ENCODE data around the gene CDIP1.

The CDIP1 gene

DNA sequence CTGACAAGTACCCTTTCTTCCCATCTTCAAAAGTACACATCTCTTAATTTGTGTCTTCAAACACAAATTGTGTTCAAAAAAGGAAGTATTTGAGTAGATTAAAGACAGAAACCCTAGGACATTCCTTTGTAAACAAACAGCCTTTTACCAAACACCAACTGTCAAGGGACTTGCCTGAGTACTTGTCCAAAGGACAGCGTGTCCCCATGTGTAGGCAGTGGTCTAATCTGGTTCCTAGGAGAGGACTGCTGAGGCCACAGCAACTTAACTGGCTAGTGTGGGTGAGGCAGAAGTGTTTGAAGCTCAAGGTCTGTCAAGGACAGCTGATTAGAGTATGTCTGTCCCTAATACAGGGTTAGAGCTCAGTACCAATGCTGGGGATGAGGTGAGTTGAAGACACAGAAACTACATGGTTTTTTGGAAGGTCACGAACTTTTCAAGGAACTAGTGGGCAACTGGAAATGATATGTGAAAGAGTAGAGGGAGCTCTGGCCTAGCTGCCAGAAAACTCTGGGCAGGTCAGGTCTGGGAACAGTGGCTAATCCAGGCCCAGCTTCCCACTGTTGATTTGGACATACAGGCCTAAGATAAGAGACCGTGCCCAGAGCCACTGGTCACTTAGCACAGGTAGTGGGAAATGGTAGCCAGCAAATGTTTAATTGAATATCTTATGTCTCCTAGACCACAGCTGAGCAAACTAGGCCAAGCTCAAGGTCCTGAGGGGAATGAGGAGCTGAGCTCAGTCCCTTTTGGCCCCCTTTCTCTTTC, 52.3 kb downstream of the CDIP1 start:
- DNase-seq: no peak

DNA sequence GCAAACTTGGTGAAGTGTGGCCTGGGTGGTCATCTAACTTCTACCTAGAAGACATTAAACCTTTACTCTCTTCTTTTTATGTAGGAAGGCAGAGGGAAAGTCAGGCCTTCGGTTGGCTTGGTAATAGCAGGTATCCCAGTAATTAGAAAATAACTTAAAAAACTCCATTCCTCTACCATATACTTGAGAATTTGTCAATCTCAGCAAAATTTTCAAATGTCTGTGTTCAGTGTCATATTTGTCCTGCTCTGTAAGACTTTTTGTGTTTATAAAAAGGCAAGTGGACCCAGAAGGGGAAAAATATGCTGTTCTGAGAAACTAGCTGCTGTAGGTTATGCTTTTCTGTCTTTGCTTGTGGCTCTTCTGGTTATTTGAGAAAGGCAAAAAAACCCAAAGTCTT, 56.6 kb downstream of the CDIP1 start:
- DNase-seq: no peak

DNA sequence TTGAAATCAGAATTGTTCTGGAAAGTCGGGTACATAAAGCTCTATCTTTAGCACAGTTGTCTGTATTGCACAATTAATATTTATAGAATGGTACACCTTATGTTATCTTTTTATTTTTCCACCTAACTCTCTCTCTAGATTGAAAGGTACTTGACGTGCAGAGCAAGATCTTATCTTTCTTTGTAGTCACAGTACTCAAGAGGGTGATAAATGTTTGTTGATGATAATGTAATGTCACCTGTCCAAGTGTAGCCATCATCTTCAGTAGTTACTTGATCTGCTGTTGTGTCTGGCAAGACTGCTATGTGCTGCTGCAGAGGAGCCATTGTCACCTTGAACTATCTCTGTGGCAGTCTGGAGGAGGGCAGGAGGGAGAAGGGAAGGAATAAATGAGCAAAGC, 57.0 kb downstream of the CDIP1 start:
- DNase-seq: no peak

DNA sequence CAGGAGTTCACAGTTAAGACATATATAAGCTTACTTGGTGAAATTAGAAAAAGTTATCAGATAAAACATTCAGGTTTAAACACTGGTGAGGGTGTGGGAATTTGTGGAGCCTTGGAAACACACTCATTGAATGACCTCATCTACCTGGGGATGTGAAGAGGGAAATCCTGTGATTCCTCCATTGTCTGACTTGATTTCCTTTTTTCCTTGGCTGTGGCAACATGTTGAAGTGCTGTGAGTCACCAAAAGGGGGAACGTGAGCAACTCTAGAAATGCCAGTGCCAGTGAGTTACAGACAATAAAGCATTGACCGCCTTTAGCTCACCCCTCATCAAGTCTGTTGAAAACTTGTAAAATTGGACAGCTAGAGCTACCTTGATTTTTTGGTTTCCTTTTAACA, 60.6 kb downstream of the CDIP1 start:
- peak; percentile 41 for DNase-seq

DNA sequence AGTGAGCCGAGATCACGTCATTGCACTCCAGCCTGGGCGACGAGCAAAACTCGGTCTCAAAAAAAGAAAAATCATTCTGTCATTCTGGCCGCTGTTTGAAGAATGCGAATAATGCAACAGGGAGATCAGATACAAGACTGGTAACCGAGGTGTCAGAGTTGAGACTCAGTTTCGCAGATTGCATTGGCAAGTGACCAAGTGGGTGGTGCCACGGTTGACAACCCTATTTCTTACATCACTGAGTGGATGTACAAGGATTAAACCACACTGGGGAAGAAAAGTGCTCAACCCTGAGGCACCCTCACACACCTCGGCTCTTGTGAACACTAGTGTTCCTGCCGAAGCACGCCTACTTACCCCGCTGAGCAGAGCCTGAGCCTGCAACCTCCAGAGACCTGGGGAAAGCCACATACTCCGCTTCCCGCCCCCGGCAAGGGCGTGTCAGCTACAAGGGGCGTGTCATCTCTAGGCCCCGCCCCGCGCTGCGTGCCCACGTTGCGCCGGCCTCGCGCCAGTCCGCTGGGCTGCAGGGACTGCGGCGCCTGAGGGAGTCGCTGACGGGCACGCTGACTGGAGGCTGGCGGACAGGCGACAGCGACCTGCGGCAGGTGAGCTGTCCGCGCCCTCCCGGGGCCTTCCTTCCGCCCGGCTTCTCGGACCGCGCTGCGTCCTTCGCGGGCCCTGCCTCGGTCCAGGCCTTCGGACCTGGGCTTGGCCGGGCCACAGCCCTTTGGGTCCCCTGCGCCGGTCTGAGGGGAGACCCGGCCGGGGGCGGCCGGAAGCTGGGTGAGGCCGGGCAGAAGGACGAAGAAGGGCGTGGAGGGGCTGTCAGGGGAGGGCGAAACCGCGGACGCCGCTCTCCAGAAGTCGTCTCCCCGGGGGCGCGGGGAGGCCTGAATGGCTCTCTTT, 62.4 kb downstream of the CDIP1 start, which contains the start of gene HMOX2:
Gene HMOX2 (plus strand): TSS at position 519 of the 909 bp plus-strand sequence. CDS start 29,127 bp downstream, outside the sequence.
- DNase-seq: peak; percentile 92

DNA sequence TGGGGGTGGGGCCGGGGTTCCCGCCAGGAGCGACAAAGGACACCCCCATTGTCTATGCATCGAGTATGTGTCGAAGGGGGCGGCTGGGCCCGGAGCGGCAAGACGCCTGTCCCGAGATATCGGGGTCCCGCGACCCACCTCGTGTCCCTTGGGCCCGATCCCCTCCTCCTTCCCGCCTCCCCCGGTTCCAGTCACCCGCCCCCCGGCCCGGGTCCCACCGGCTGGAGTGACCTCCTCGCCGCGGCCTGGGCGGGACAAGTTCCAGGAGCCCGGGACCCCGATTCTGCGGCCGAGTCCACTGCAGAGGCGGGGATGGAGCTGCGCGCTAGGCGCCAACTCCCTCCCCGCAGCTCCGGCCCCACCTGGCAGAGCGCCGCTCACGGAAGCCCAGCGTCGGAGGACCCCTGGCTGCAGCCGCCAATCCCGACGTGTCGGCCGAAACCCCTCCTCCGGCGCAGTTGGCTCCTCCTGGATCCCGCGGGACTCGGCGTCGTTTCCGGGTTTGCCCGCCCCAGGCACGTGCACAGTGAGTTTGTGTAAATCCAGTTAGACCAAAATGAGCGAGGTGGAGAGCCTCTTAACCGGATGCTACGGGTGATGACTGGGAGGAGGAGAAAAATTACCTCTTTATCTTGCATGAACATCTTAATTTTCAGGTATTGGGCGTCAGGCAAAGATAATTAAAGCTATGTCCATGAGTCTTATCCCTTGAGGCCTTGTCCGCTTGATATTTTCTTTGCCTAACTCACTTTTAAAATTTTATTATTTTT, 64.2 kb downstream of the CDIP1 start, which contains the start of gene NMRAL1:
Gene NMRAL1 (minus strand): TSS at position 434 of the 770 bp plus-strand sequence. CDS start 493 bp downstream, outside the sequence.
- DNase-seq: peak; percentile 94

DNA sequence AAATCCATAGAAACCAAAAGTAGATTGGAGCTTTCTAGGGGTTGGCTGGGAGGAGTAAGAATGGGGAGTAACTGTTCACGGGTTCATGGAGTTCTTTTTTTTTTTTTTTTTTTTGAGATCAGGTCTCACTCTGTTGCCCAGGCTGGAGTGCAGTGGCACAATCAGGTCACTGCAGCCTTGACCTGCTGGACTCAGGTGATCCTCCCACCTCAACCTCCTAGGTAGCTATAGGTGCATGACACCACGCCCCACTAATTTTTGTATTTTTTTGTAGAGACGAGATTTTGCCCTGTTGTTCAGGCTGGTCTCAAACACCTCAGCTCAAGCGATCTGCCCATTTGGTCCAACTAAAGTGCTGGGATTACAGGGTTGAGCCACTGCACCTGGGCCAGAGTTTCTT, 65.7 kb downstream of the CDIP1 start:
- DNase-seq: no peak

DNA sequence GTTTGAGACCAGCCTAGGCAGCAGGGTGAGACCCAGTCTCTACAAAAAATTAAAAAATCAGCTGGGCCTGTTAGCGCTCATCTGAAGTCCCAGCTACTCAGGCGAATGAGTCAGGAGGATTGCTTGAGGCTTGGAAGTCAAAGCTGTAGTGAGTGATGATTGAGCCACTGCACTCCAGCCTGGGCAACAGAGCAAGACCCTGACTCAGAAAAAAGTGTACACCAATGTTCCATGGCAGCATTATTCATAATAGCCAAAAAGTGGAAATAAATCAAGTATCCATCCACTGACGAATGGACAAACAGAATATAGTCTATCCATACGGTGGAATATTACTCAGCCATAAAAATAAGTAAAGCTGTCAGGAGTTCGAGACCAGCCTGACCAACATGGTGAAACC, 66.7 kb downstream of the CDIP1 start:
- no peak for DNase-seq

DNA sequence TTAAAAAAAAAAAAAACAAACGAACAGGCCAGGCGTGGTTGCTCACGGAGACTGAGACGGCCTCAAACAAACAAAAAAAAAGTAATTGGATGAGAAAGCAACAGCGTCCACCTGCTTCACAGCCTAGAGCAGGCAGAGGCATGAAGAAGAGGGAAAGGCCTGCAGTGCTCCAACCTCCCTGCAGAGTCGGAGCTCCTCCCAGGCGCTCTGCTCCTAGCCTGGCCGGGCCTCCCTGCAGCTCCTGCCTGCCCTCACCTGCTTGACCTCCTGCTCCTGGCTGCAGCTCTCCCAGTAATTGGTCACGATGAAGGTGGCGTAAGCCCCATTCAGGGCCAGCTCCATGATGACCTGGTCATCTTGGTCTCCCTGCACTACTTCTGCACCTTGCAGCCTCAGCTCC, 69.6 kb downstream of the CDIP1 start:
- DNase-seq: no peak

DNA sequence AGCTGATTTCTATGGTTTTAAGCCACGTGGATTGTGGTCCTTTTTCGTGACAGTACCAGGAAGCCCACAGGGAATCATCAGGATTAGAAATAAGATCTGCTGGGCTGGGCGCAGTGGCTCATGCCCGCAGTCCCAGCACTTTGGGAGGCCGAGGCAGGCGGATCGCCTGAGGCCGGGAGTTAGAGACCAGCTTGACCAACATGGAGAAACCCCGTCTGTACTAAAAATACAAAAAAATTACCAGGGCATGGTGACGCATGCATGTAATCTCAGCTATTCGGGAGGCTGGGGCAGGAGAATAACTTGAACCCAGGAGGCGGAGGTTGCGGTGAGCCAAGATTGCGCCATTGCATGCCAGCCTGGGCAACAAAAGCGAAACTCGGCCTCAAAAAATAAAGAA, 70.7 kb downstream of the CDIP1 start:
- no peak for DNase-seq

DNA sequence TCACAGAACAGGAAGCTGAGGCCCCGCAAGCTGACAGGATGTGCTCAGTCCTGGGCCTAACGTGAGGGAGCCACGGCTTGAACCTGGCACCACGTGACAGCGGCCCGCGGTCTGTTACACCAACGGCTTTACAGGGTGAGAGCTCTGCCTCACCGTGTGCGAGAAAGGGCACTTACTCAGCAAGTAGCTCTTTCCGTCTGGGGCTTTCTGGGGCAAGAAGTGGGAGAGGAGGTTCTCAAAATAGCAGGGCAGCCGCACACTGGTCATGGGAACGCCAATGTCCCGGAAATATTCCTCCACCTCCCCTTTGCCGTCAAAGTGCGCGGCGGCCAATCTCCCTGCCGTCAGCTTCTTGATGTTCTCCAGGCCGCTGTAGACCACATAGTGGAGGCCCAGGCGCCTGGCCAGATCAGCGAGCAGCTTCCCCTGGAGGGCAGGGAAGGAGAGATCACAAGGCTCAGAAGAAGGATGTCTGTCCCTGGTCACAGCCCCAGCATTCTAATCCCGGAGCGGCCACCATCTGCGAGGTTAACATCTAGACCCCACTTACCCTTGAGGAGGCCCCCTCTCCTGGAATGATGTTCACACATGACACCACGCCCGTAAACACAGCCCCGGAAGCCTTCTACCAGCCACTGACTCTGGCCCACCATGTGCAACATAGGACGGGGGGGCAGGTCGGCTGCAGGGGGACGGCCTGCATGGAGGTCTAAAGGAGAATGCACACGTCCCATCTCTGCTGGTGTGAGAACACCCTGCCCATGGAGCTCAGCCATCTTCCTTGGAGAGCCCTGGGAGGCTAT, 72.4 kb downstream of the CDIP1 start:
- DNase-seq: no peak

DNA sequence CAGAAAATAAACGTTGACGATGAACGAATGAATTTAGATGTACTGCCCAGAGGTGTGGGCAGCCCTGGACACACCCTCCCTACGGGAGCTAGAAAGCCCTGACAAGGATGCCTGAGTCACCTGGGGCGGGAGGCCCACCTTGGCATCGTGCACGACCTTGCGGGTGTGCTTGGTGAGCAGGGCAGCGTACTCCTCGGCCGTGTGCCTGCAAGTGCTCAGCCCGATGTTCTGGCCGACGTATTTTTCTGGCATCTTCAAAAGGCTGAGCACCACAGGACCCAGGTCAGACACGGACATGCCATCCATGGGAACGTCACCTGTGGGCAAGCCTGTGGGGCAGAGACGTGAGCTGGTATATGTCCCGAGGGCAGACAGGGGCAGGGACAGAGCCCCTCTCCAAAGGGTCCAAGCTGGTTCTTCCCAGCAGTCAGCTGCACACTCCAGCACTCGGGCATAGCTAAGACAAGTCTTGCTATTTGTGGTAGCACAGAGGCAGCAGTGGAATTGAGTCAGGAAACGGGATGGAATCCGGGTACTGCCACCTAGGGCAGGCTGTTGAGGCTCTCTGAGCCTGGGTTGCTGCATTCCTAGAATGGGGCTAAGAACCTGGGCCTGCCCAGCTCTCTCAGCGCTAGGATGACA, 74.9 kb downstream of the CDIP1 start:
- DNase-seq: no peak

DNA sequence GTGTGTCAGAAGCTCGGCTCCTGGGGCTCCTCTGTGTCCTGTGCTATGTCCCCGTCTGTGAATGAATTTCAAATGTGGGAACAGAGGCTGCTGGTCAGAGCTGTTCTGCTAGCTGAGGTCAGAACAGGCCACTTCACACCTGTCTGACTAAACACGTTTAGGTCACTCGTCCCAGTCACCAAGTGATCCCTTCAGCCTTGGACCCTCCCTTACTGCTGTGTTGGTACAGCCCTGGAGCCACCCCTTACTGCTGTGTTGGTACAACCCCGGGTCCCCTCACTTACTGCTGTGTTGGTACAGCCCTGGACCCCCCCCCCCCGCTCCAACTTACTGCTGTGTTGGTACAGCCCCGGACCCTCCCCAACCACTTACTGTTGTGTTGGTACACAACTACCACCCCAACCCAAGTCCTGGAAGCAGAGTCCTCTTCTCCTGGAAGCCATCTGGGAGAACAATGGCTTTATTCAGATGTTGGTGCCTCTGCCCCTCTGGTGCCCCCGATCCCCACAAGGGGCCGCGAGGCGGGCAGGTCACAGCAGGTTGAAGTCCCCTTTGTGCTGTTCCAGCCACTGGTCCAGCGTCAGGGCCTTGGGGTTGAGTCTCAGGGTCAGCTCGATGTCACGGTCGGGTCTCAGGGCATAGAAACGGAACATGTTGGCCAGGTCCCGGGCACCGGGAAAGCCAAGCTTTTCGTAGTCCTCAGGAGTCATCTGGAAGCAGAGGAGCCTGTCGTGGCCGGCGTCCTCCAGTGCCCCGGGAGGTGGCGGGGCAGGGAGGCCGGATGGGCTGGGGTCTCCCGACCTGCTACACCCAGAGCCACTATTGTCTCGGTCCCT, 77.1 kb downstream of the CDIP1 start:
- no peak for DNase-seq

DNA sequence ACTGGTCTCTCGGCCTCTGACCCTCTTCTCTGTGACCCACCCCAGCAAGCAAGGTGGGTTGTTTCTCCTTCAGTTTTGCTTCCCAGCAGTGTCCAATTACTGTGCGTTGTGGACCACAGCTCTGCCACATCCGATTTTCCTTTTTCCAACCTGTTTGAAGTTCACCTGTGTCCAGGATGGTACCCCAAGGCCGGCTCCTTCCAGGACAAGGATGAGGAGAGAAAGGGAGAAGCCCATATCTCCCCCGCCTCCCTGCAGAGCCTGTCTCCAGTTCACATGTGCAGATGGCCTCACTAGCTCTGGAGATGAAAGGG, 77.7 kb downstream of the CDIP1 start:
- no peak for DNase-seq

Data from fibroblast of skin of right biceps (primary cell).